Left renal cortex interstitium (tissue), 4 donors: ENCODE data around the gene HEXIM2. TPM values are rescaled to one million over a fixed set of nuclear protein-coding genes. Genes with fewer than 3 reads are reported as not detected.

ENCODE experiments used
- DNase-seq, 4 donors: peaks; one replicate each; pipeline ENCODE4 v3.0.0-alpha.2; 2013; ENCODE audit warnings: low read depth in 4 of 4, low spot score in 2 of 4, missing footprints in 1 of 4
- polyA plus RNA-seq, 4 donors: library from polyadenylated mRNA; unstranded; fragments of 120-200 nt; gene quantifications; one replicate each; pipeline ENCODE4 v1.2.1, GENCODE V29; 2013; ENCODE audit not compliant: insufficient read length in 4 of 4

HEXIM2 gene
- polyA plus RNA-seq, 4 donors = 11.8 to 19.8 (median 16.6) TPM

DNA sequence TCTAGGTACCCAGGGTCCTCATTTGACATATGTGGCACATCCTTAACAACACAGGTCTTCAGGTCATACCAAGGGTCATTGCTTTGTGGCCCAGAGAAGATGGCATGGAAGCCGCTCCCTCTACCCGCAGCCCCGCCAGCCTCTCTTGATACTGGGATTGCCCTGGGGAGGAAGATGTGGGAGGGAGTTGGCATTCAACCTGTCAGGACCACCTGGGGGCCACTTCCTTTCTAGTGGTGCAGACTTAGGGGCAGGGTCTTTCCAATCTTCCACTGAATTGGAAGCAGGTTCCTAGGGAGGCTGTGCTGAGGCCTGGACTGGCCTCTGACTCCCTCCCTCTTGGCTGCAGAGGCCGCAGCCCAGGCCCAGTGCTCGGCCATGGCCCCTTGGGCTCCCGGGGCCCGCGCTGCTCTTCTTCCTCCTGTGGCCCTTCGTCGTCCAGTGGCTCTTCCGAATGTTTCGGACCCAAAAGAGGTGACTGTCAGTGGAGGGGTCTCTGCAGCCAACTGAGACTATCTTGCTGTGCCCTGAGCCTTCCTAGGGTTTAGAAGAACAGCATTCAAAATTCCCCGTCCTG, 18.5 kb upstream of the HEXIM2 start:
- no peak for DNase-seq

DNA sequence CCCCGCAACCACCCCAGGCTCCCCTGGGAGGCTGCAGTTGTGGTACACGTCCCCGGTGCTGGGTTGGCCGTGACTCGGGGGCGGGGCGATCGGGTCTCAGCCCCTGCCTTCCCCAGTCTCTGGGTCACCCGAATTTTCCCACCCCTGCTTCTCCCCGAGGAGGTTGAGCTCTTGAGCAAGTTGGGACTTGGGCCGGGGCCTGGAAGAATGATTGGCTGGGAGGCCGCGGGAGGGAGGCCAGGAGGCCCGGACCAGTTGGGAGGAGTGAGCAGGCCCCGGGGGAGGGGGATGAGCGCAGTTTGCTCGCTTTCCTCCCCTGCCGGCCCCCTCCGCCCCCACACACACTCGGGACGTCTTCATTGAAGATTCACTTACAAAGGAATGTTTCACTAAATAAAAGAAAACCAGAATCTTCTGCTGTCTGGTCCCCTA, 17.9 kb upstream of the HEXIM2 start:
- DNase-seq = peak in 1 of 4 donors; percentile 64

DNA sequence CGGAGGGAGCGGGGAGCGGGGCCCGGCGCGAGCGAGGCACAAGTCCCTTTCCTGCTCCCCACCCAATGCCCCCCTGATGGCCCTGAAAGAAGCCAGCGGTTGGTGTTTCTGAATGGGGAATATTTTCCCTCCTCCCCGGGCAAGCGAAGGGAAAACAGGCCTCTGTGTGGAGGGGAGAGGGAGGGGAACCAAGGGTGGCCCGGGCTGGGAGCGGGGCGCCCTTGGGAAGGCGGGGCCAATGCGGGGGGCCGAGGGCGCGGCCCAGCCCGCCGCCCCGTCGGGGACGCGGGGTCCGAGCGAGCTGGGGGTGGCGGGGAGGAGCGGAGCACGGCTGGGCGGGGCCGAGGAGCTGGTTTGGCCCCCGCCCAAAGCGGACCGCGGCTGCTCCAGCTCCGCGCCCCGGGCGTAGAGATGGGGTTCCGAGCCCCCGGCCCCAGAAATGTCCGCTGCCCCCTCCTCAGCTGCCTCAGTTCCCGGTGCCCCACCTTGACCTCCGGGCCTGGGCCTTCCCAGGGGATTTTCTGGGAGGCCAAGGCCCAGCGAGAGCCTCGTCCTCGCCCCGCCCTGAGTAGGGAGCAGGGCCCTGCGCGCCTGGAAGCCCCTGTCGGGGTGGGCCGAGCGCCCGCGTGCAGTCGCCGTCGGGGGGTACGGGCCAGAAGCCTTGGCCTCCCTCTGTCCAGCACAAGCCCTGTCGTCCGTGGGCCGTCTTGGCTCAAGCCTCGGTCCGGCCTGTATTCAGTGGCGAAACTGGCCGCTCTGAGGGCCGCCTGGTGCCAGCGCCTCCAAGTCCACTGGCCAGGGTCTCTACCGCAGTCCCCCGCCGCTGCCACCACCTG, 17.3 kb upstream of the HEXIM2 start:
- no peak for DNase-seq

DNA sequence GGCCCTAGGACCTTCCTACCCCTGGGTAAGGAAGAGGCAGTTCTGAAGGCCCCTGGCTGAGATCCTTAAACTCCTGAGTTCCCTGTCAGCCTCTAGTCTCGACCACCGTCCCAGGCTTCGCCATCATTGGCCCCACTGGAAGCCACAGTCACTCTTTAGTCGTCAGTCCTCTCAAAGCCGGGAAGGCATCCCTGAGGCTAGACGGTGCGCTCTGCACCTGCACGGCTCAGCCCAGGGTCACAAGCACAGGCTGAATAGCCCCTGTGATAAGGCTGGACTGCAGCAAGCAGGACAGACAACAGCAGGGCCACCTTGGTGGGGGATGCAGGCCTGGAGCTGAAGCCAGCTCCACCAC, 16.7 kb upstream of the HEXIM2 start:
- DNase-seq = no peak

DNA sequence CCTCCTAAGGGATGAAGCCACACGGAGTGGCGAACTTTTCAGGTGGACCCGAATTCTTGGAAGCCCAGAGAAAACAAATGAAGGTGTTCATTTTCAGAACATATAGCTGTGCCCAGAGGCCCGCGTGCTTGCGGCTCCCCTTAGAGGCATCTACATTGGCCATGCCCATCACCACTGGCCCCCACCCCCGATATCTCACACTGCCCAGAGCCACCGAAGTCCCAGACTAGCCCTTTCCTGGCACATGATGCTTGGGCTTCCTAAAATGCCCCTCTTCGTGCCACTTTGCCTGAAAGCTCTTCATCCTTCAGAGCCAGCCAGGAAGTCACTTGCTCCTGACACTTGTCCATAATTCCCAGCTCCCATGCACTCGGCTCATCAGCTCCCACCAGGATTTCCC, 15.5 kb upstream of the HEXIM2 start:
- DNase-seq = no peak

DNA sequence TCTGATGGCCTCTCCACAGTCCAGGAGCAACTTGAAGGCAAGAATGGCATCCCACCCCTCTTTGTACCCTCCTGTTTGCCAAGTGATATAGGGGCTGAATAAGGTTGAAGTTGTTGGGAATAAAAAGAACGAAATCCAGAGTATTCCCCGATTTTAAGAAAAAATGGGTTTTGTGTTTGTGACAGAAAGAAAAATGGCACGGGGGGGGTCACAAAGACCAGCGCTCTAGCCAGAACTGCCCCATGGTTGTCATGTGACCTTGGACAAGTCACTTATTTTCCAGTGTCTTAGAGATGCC, 15.1 kb upstream of the HEXIM2 start:
- no peak for DNase-seq

DNA sequence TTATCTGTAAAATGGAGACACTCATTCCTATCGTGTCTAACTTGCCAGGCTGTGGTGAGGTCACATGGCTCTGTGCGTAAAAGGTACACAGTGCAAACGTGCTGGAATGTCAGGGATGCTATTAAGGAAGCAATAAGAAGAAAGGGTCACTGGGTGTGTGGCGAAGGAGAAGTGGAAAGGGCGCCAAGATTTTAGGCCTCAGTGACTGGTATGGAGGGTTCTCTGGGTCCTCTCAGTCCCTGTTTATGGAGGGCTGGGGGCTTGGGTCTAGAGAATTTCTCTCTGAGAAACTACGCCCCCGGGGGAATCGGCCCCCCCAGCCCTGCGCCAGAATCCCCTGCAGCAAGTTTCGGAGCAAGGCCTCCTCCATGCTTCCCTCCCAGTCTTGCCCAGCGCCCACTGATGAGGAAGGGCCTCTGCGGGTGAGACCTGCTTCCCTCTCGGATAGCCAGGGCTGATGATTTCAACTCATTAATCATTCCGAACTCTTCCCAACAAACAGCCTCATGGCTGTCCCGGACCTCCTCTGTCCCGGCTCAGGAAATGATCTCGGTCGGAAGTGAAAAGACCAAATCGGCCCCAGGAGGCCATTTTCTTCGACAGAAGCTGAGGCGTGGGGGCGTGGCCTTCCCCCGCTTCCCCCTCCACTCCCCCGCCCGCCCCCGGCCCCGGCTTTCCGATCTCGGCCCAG, 14.6 kb upstream of the HEXIM2 start:
- DNase-seq = peak in 1 of 4 donors; percentile 69

DNA sequence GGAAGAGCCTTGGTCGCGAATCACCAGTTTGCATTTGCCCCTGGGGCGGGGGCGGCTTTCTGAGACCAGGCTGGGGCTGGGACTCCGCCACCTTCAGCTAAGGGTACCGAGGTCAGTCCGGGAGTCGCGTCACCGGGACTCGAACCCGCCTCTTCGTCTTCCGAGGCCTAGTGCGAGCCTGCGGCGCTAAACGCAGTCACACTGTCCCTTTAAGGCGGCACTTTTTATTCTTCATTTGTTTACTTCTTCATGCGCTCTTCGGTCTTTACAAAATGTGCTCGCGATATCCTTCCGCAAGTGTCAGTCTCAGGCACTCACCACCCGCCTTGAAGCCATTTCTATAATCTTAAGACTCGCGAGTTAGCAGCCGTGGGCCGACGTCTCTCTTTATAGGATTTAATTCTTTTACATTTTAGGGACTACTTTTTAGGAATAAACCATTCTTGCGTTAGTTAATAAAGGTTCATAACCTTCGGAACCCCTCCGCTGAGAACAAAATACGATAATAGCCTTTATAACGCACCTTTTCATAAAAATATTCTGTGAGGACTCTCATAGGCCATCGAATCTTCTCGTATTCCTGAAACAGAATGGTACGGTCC, 14.0 kb upstream of the HEXIM2 start:
- DNase-seq = peak; percentile 85 to 98 (median 91)

DNA sequence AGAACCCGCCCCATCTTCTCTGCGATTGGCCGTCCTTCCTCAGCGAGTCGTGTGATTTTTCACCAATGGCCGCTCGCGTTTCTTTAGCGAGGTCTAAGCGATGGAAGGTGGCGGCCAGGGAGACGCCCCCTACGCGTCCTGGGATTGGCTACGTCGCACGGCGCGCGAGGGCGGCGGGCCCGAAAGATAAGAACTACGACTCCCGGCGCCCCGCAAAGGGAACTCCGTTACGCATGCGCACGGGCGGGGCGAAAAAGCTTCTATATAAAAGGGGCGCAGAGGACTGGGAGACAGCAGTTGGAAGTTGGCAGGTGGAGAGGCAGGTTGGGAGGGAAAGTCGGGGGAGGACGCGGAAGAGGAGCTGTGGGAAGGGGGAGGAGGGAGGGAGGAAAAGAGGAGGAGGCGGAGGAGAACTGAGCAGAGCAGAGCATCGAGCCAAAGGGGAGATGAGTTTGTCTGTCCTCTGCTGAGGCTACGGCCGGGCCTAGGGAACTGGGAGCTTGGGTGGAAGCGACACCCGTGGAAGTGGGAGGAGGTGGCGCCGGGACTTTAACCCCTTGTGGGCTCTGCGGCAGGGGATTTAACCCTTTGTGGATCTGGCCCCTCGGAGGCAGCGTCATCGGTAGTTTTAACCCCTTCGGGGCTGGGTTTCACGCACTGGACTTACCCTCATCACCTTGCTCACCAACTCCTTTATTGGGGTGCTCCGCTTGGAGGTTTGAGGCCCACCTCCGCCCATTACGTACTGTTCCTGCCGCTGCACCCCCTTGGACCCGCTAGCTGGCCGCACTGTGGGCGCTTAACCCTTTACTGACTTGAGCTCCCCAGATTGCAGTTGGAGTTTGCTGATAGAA, 13.3 kb upstream of the HEXIM2 start, which contains the start of gene HEXIM1:
Gene HEXIM1 (plus strand): TSS at position 293 of the 854 bp plus-strand sequence. CDS start 716 bp downstream, outside the sequence.
- DNase-seq = peak; percentile 99 to 100 (median 100)

DNA sequence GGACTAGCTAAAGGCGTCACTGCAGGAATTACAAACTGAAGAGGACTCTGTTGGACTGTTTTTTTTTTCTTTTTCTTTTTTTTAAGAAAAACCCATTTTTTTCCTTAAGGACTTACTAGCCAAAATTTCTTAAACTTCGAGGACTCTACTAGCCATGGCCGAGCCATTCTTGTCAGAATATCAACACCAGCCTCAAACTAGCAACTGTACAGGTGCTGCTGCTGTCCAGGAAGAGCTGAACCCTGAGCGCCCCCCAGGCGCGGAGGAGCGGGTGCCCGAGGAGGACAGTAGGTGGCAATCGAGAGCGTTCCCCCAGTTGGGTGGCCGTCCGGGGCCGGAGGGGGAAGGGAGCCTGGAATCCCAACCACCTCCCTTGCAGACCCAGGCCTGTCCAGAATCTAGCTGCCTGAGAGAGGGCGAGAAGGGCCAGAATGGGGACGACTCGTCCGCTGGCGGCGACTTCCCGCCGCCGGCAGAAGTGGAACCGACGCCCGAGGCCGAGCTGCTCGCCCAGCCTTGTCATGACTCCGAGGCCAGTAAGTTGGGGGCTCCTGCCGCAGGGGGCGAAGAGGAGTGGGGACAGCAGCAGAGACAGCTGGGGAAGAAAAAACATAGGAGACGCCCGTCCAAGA, 12.5 kb upstream of the HEXIM2 start:
- DNase-seq = peak in 2 of 4 donors; percentile 77 to 88

DNA sequence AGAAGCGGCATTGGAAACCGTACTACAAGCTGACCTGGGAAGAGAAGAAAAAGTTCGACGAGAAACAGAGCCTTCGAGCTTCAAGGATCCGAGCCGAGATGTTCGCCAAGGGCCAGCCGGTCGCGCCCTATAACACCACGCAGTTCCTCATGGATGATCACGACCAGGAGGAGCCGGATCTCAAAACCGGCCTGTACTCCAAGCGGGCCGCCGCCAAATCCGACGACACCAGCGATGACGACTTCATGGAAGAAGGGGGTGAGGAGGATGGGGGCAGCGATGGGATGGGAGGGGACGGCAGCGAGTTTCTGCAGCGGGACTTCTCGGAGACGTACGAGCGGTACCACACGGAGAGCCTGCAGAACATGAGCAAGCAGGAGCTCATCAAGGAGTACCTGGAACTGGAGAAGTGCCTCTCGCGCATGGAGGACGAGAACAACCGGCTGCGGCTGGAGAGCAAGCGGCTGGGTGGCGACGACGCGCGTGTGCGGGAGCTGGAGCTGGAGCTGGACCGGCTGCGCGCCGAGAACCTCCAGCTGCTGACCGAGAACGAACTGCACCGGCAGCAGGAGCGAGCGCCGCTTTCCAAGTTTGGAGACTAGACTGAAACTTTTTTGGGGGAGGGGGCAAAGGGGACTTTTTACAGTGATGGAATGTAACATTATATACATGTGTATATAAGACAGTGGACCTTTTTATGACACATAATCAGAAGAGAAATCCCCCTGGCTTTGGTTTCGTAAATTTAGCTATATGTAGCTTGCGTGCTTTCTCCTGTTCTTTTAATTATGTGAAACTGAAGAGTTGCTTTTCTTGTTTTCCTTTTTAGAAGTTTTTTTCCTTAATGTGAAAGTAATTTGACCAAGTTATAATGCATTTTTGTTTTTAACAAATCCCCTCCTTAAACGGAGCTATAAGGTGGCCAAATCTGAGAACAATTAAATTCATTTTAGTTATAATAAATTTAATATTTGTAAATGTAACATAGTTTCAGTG, 11.7 kb upstream of the HEXIM2 start:
- peak in 1 of 4 donors; percentile 65 for DNase-seq

DNA sequence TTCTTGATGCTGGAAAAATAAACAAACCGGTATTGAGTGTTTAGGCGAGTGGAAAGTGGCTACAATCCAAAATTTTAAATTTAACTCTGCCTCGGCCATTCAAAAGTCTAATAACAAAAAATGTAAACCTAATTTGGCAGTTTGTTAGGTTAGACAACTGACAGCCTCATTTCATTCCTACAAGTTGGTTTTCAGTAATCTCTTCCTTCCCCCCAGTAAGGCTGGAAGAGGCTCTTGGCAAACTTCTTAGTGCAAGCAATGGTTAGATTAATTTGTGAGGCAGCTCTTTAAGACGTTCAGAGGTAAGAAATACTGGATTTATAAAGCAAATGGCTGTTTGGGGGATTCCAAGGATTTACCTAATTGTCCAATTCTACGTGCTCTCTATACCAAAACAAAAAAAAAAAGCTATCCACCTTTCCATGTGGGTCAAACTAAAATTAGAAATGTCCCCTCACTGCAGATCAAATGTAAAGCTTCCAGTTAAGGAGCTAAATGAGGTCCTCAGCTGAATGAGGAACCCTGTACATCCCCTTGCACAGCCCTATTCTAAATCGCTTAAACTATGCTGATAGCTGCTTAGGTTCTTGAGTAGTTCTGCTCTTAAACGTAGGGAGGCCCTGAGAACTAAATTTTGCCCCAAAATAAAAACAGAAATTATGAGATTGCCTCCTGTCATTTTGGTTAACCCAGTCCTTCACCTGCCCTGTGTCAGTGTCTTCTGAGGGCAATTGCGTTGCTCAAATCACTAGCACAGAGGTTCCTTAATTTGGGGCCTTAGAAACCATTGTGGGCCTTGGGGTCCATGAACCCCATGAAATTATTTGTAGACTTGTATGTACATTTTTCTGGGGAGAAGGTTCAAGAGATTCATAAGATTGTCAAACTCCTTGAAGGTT, 10.5 kb upstream of the HEXIM2 start:
- DNase-seq = no peak

DNA sequence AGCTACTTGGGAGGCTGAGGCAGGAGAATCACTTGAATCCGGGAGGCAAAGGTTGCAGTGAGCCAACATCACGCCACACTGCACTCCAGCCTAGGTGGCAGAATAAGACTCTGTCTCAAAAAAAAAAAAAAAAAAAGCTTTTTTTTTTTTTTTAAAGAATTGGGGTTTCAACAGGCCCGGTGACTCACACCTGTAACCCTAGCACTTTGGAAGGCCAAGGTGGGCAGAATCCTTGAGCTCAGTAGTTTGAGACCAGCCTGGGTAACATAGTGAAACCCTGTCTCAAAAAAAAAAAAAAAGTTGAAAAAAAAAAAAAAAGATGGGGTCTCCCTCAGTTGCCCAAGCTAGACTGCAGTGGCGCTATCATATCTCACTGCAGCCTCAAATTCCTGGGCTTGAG, 6.6 kb upstream of the HEXIM2 start:
- DNase-seq = no peak

DNA sequence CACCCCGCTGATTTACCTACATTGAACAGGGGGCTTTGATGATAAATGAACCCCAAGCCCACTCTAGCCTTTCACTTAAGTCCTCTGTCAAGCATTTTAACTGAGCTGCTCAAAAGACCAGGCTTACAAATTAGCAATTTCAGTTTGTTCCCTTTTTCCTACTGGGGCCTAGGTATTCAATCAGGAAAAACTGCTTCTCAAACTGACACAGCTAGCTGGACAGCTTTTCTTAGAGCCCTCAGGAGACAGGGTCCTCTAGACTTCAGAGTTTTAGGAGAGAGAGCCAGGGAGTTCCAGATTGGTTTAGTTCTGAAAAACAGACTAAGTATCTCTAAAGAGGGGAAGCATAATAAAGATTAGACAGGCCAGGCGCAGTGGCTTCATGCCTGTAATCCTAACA, 6.2 kb upstream of the HEXIM2 start:
- no peak for DNase-seq

DNA sequence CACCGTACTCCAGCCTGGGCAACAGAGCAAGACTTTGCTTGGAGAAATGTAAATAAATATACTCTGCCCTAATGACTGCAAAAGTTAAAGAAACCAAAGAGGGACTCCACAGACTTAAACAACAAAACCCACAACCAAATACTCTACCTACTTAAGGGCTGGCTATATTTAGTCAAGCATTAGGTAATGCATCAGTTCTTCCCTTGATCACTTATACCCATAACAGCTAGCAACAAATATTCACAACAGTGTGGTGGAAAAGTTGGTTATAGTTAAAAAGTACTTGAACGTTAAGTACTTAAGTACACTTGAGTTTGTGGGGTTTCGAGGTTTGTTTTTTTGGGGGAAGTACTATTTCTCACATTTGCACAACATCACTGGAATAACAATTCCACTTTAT, 5.4 kb upstream of the HEXIM2 start:
- DNase-seq = no peak

DNA sequence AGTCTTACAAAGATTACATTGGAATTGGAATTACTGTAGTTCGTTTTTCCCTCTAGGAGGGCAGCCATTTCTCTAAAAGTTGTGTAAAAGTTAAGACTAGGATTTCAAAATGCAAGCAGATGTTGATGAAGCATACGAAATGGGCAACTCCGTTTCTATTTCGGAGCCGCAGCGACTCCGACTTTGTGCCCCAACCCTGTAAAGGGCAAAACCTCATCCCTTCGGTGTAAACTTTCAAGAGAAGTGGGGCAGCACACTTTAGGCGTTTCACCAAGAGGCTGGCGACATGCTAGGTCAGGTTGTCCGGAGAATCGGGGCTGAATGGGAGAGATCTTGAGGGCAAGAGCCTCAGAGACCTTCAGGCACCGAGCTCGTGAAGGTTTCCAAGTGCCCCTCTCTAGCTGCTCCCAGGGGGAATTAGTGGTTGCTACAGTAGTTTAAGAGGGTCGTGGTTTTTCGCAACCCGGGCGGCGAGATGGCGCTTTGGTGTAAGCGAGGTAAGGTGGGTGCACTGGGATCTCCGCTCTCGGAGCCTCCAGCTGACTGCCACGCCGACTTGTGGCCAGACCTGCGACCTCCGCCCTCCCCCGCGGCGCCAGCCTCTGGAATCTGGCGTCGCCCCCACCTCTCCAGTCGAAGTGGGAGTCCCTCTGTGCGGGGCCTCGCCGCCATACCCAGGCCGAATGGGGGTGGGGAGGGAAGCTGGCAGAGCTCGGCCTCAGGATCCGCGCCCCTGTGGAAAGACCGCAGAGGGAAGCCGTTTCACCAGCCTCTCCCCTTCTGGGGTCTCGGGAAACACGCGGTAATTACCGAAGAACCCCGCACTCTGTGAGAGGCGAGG, 1.0 kb upstream of the HEXIM2 start:
- DNase-seq = peak in 1 of 4 donors; percentile 70
